Measurements from ENCODE around the gene GOLGA8A. TPM values are rescaled to one million over a fixed set of nuclear protein-coding genes. Genes with fewer than 3 reads are reported as not detected.

Gene GOLGA8A
- total RNA-seq, 1 experiment from 2014 or later, result 37.2 TPM

GRCh38 chr15:34460451-34460850 is 22.8 kb upstream of the GOLGA8A start:
- no peak overlapping the region for H3K27ac Mint-ChIP-seq (ENCODE audit: unreplicated experiment)
- intact Hi-C loops (cut with micrococcal nuclease; ENCODE audit: unreplicated experiment), result no loop called here
- no peaks in the 10 kb centered on the region for H3K9me3 Mint-ChIP-seq (ENCODE audit: low read depth, unreplicated experiment)
- H3K36me3 Mint-ChIP-seq (ENCODE audit: insufficient read depth, unreplicated experiment), result no peaks in the 10 kb centered on the region
- CTCF ChIA-PET, result no interaction called here
- DNase-seq, result no peak
- no TSS peak for BruUV-seq (replicated peaks)
- H3K27me3 Mint-ChIP-seq (ENCODE audit: unreplicated experiment), result no peaks in the 10 kb centered on the region
- TF ChIP-seq CTCF (IDR thresholded peaks at IDR 0.05; ENCODE audit: unreplicated experiment), result no peak
- no peaks in the 10 kb centered on the region for H3K4me1 Mint-ChIP-seq (ENCODE audit: low read depth, unreplicated experiment)
- H3K4me3 Mint-ChIP-seq (ENCODE audit: low read depth, unreplicated experiment), result no peak overlapping the region

- no peak overlapping the region for H3K4me3 Mint-ChIP-seq (ENCODE audit: low read depth, unreplicated experiment)
- BruUV-seq (replicated peaks), result no TSS peak
- no peak overlapping the region for H3K27ac Mint-ChIP-seq (ENCODE audit: unreplicated experiment)
Measured at GRCh38 chr15:34456658-34457057, 19.1 kb upstream of the GOLGA8A start.

GRCh38 chr15:34442891-34443290 is 5.3 kb upstream of the GOLGA8A start:
- peaks cover 22% of the 10 kb centered on the region for H3K27me3 Mint-ChIP-seq (ENCODE audit: unreplicated experiment)
- CTCF ChIA-PET, result no interaction called here

More at GRCh38 chr15:34456658-34457057, 19.1 kb upstream of the GOLGA8A start:
- no peak for DNase-seq
- Mint-ChIP-seq H3K9me3 (ENCODE audit: low read depth, unreplicated experiment) (no peaks in the 10 kb centered on the region), H3K4me1 (ENCODE audit: low read depth, unreplicated experiment) (no peaks in the 10 kb centered on the region), H3K27me3 (ENCODE audit: unreplicated experiment) (no peaks in the 10 kb centered on the region), H3K36me3 (ENCODE audit: insufficient read depth, unreplicated experiment) (no peaks in the 10 kb centered on the region)
- intact Hi-C loops (cut with micrococcal nuclease; ENCODE audit: unreplicated experiment), result no loop called here
- TF ChIP-seq CTCF (IDR thresholded peaks at IDR 0.05; ENCODE audit: unreplicated experiment), result no peak
- CTCF ChIA-PET, result no interaction called here

GRCh38 chr15:34439878-34440277 is 2.3 kb upstream of the GOLGA8A start:
- CTCF ChIA-PET, result no interaction called here
- intact Hi-C loops (cut with micrococcal nuclease; ENCODE audit: unreplicated experiment), result no loop called here
- no peak overlapping the region for H3K27ac Mint-ChIP-seq (ENCODE audit: unreplicated experiment)
- BruUV-seq (replicated peaks), result no TSS peak
- DNase-seq, result no peak
- H3K9me3 Mint-ChIP-seq (ENCODE audit: low read depth, unreplicated experiment), result no peaks in the 10 kb centered on the region
- H3K4me3 Mint-ChIP-seq (ENCODE audit: low read depth, unreplicated experiment), result no peak overlapping the region
- peaks cover 16% of the 10 kb centered on the region for H3K27me3 Mint-ChIP-seq (ENCODE audit: unreplicated experiment)
- peaks cover 15% of the 10 kb centered on the region for H3K36me3 Mint-ChIP-seq (ENCODE audit: insufficient read depth, unreplicated experiment)
- no peak for TF ChIP-seq CTCF (IDR thresholded peaks at IDR 0.05; ENCODE audit: unreplicated experiment)
- H3K4me1 Mint-ChIP-seq (ENCODE audit: low read depth, unreplicated experiment), result no peaks in the 10 kb centered on the region

More at GRCh38 chr15:34442891-34443290, 5.3 kb upstream of the GOLGA8A start:
- intact Hi-C loops (cut with micrococcal nuclease; ENCODE audit: unreplicated experiment), result no loop called here
- TF ChIP-seq CTCF (IDR thresholded peaks at IDR 0.05; ENCODE audit: unreplicated experiment), result no peak
- no peak for DNase-seq
- H3K36me3 Mint-ChIP-seq (ENCODE audit: insufficient read depth, unreplicated experiment), result peaks cover under 1% of the 10 kb centered on the region
- no peak overlapping the region for H3K4me3 Mint-ChIP-seq (ENCODE audit: low read depth, unreplicated experiment)
- no peak overlapping the region for H3K27ac Mint-ChIP-seq (ENCODE audit: unreplicated experiment)
- BruUV-seq (replicated peaks), result no TSS peak
- H3K4me1 Mint-ChIP-seq (ENCODE audit: low read depth, unreplicated experiment), result no peaks in the 10 kb centered on the region
- no peaks in the 10 kb centered on the region for H3K9me3 Mint-ChIP-seq (ENCODE audit: low read depth, unreplicated experiment)
